HEK293 (cell line): Measurements from ENCODE around the gene TNS1.

ENCODE experiments used
- CTCF ChIA-PET: fragments of 350-600 bp; formaldehyde crosslinking; extraction: SDS; loops from one replicate; lab custom pipeline; 2021; ENCODE audit warnings: antibody characterized with exemption; lab: Yijun Ruan, JAX
- POLR2A ChIA-PET: fragments of 300-600 bp; formaldehyde crosslinking; extraction: SDS; loops from one replicate; lab custom pipeline; 2020; ENCODE audit warnings: antibody characterized with exemption, inconsistent platforms; lab: Yijun Ruan, JAX
- H3K27ac ChIP-seq: fragments of 200-500 bp; sonication (Bioruptor generic); 2 replicates; pipeline ENCODE4 v1.5.1; 2014; ENCODE audit warnings: low read depth, low read length, control low read depth, inconsistent platforms; ENCODE audit errors: extremely low read depth
- H3K36me3 ChIP-seq, 2 experiments: fragments of 200-500 bp in 1 of 2; sonication (Bioruptor generic) in 1 of 2; 1 replicate in 1 of 2; 2 replicates in 1 of 2; pipeline ENCODE4 v1.5.1; 2014 to 2017; ENCODE audit warnings: inconsistent platforms in 2 of 2, low read length in 2 of 2; ENCODE audit not compliant: control insufficient read depth in 2 of 2, insufficient read depth in 1 of 2
- H3K4me1 ChIP-seq: fragments of 200-500 bp; sonication (Bioruptor generic); 2 replicates; pipeline ENCODE4 v1.5.1; 2014; ENCODE audit warnings: mild to moderate bottlenecking, low read length, inconsistent platforms; ENCODE audit not compliant: control insufficient read depth, insufficient read depth
- H3K4me3 ChIP-seq: 2 replicates; pipeline ENCODE4 v1.5.1; 2011; ENCODE audit warnings: low read depth, mild to moderate bottlenecking, control low read depth, low read length, moderate library complexity
- H3K9me3 ChIP-seq: fragments of 200-500 bp; sonication (Bioruptor generic); 2 replicates; pipeline ENCODE4 v1.5.1; 2014; ENCODE audit warnings: low read depth, low read length, inconsistent platforms; ENCODE audit not compliant: control insufficient read depth, insufficient read depth
- ZIC2 ChIP-seq: fragments of 450-650 bp; formaldehyde crosslinking; IDR thresholded peaks from 2 replicates; pipeline ENCODE4 v1.5.1; 2016; ENCODE audit warnings: missing biosample characterization, missing genetic modification characterization
- ZSCAN18 ChIP-seq: fragments of 450-650 bp; formaldehyde crosslinking; IDR thresholded peaks from 2 replicates; pipeline ENCODE4 v1.5.1; 2016; ENCODE audit warnings: missing biosample characterization, missing genetic modification characterization

The TNS1 gene

GRCh38 chr2:217751192-217751591, 251.6 kb downstream of the TNS1 start:
- POLR2A ChIA-PET: no interaction called here
- no peak overlapping the region for H3K4me3 ChIP-seq
- CTCF ChIA-PET: interaction anchor here (0.6 to 1.4 kb wide), 2 partner anchors 100 to 1739 kb away, joined by 3 read pairs; no protein-coding TSS in a partner anchor
- H3K4me1 ChIP-seq: no peaks in the 10 kb centered on the region
- no peaks in the 10 kb centered on the region for H3K36me3 ChIP-seq
- TF ChIP-seq ZIC2 (tag by site-specific recombination) (peak; percentile 51), ZSCAN18 (tag by site-specific recombination) (no peak)
- TF ChIP-seq, all 188 proteins: peak for 1
- no peak overlapping the region for H3K27ac ChIP-seq
- no peaks in the 10 kb centered on the region for H3K9me3 ChIP-seq
